Activated CD4-positive, alpha-beta T cell treated with anti-CD3 and anti-CD28 coated beads for 4 hours (primary cell): Measurements from ENCODE around the gene EVI5.
"Not testable (repeated sequence)": the region's sequence is repeated elsewhere in the genome, so short reads cannot be mapped to it uniquely, and the experiment has no call there.

Source experiments
- DNase-seq, 2 donors: peaks; one replicate each; pipeline ENCODE4 v3.0.0-alpha.2; 2020

EVI5 gene

GRCh38 chr1:92791487-92792066 lies 6.7 kb upstream of the EVI5 start:
- DNase-seq: no peak

DNA sequence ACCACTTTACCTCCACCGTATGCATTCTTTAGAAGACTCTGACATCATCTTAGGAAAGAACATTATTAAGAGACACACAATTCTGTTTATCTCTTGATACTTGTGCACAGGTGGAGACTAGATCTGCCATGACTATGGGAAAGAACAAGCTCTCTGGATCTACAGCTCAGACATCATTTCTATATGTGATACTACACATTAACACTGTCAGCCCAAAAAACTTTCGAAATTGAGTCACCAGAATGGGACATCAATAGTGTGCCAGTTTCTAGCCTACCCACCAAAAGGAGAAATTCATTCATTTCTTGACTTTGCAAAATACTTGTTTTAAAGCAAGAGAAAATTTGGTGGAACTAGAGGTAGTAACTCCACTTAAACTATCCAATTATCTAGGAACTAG lies 6.0 kb upstream of the EVI5 start:
- no peak for DNase-seq

- no peak for DNase-seq
Observed at GRCh38 chr1:92790081-92790480, 5.2 kb upstream of the EVI5 start.

DNA sequence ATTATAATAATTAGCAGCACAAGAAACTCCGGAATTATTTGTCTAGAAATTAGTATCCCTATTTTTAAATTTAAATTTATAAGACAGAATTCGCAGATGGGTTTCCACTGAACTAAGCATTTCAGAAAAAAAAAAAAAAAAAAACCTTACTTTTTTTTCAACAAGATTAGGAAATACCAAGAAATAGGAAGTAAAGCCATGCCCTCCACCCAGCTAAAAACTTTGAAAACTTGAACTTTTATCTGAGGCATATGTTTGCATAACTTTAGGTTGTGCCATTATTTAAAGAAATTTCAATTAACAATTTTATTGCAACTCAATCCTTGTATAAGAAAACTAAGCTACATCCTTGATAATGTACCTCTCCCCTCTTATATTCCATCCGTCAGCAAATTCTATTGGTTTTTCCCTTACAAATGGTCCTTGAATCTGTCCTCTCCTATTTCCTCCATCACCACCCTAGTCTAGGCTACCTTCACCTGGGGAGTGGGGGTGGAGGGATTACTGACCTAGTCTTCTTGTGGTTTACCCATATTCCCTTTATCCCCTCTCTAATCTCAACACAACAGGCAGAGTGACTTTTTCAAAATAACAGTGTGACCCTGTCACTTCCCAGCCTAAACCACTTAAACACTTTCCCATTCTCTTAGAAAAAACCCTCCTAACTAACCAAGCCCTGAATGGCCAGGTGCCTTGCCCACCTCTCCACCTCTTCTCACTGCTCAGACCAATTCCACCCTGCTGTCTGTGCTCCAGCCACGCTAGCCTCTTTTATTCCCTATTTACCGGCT lies 1.4 kb upstream of the EVI5 start:
- DNase-seq: no peak

DNA sequence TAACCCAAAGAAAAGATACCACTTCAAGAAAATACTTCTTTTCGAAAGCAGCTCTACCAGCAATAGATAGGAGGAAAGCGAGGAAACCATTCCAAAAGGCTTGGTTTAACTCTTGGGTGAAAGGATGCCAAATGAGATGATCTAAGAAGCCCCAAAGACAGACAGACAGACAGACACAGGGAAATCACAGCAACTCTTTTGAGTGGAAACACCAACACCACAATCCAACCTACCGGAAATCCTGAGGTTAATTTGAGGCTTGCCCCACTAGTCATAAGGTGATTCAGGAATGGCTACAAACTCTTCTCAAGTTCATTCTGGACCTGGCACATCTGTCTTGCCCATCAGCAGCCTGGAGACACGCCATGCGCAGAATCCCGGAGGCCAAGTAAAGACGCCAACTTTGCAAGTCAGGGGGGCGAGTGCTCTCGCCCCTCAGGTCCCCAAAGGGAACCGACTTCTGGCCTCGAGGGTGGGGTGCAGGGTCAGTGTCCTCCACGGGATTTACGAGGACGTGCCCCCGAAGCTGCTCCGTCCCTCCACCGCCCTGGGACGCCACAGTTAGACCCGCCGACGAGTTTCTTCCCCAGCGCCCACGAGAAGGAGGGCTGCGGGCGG lies 778 bp downstream of the EVI5 start:
- DNase-seq: peak; percentile 11 to 16

GRCh38 chr1:92783550-92783949 lies 1.4 kb downstream of the EVI5 start:
- DNase-seq: not testable (repeated sequence)

- DNase-seq: no peak
Observed at GRCh38 chr1:92778376-92778775, 6.5 kb downstream of the EVI5 start.

GRCh38 chr1:92774407-92774806 lies 10.5 kb downstream of the EVI5 start:
- DNase-seq: no peak

DNA sequence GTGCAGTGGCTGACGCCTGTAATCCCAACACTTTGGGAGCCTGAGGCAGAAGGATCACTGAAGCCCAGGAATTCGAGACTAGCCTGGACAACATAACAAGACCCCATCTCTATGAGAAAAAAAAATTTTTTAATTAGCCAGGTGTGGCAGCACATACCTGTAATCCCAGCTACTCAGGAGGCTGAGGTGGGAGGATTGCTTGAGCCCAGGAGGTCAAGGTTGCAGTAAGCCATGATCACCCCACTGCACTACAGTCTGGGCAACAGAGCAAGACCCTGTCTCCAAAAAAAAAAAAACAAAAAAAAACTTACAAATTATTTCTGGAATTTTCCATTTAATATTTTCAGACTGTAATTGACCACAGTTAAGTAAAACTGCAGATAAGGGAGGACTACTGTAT lies 11.2 kb downstream of the EVI5 start:
- DNase-seq: not testable (repeated sequence)

GRCh38 chr1:92769856-92770255 lies 15.1 kb downstream of the EVI5 start:
- no peak for DNase-seq

DNA sequence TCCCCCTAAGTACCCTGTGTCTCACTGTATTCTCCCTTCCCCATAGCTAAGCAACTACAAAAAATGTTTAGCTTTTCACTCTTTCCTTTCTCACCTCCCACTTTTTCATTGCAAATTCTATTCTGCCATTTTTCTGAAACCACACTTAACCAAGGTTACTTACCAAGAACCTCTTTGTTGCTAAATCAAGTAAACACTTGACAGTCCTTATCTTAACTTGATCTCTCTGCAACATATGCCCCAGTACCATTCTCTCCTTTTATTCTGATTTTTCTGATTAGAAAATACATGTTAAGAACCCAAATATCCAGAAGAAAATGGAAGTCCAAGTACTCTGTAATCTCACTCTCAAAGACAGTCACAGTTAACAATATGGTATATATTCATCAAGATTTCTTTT lies 16.0 kb downstream of the EVI5 start:
- no peak for DNase-seq

DNA sequence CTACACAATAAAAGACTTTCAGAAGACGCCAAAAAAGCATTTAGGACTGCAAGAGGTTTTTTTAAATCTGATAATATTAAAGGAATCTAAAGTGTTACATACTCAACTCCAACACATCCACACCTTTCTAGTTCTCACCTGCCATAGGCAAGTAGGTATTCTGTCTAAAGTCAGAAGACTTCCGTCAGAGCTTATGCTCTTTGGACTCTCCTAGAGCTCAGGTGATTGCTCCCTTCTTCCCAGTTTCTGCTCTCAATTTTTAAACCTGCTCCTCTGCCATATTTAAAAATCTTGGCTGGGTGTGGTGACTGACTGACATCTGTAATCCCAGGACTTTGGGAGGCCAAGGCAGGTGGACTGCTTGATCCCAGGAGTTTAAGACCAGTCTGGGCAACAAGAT lies 16.6 kb downstream of the EVI5 start:
- no peak for DNase-seq

DNA sequence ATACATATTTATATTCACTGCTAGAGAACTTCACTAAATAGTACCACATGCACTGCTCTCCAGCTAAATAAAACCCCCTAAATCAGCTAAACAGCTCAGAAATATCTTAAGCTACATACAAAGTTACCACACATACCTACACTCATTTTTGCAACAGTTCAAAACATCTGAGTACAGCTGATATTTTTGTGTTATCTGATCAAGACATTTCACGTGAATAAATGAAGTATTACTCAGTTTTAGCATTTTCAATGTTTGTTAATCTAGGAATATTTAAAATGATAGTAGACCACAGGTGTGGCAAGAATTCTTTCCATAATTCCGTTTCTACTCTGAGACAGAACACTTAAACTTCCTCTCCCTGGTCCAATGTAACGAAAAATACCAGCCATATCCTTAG lies 20.8 kb downstream of the EVI5 start:
- no peak for DNase-seq

DNA sequence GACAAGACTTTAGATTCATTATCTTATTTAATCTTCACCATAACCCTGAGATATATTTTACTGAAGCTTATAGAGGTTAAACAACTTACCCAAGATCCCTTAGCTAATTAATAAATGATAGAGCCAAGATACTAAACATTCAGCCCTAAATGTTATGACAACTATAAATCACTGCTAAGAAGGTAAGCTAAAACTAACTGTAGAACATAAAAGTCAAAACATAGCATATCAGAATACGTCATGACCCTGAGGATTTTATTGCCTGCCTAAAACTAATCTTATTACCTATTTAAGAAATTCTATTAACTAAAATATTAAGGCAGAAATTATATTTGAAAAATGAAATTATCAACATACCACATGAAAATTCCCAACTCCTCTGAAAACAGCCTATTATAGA lies 22.6 kb downstream of the EVI5 start:
- DNase-seq: no peak

DNA sequence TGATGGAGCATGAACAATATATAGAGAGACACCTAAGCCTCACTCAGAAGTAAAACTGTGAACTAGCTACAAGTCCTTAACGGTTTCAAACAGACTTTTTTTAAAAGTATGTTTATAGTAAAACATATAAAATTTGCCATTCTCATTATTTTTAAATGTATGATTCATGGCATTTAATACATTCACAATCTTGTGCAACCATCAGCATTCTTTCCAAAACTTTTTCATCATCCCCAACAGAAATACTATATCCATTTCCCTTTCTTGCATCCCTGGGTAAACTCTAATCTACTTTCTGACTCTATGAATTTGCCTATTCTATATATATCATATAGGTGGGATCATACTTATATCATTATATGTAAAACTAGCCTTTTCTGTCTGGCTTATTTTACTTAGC lies 25.5 kb downstream of the EVI5 start:
- DNase-seq: no peak

DNA sequence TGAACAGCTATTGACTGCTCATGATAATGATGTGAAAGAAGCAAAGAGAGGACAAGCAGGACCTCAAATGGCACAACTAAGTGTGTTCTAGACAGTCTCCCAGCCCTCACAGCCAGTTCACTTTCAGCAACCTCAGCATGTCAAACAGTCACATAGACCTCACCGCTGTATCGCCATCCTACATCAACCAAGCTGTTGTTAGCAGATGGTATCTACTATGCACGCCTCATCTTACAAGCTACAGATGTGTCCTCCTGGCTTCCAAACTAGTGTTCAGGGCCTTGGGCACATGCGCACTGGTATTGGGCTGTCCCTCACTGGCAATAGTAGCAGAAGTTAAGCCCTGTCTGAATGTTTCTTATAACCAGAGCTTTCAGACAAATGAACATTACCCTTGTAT lies 28.4 kb downstream of the EVI5 start:
- no peak for DNase-seq

DNA sequence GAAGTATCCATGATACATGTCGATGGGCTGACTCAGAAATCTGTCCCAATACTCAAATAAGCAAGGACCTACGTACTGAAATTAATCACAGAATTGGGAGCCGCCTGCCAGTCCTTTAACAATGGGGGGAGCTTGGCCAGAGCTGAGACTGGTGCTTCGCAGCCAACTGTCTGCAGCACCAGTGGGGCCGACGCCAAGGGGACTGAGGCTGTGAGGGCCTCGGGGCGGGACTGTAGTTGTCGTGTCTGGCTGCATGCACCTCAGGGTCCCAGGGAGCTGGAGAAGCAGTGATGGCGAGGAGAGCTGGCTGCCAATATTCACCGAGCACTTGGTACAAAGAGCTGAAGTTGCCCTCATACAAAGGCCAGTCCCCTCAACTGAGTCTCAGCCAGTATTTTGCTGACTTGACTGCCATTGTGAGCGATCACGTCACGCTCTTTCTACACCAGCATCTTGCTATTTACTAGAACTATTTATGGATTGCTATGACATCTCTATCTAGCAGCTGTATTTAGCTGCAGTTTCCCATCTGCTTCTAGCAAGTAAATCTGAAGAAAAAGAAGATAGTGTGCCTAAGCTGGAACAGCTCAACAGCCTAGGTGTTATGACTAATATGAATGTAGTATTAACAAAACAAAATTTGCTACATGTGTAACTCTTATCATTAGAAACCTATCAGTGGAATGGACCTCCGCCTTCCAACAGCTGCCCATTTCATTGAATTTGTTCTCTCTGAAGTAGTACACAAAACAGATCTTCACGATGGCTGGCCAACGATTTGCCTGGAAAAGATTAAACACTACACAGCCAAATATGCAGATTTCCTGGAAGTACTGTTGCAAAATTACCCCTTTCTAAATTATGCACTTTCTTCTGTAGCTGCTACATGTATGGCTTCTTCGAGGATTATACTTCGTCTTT lies 29.1 kb downstream of the EVI5 start:
- no peak for DNase-seq

GRCh38 chr1:92754719-92755050 lies 30.2 kb downstream of the EVI5 start:
- DNase-seq: no peak

GRCh38 chr1:92754000-92754718 lies 30.7 kb downstream of the EVI5 start:
- no peak for DNase-seq

GRCh38 chr1:92752719-92753118 lies 32.2 kb downstream of the EVI5 start:
- no peak for DNase-seq

DNA sequence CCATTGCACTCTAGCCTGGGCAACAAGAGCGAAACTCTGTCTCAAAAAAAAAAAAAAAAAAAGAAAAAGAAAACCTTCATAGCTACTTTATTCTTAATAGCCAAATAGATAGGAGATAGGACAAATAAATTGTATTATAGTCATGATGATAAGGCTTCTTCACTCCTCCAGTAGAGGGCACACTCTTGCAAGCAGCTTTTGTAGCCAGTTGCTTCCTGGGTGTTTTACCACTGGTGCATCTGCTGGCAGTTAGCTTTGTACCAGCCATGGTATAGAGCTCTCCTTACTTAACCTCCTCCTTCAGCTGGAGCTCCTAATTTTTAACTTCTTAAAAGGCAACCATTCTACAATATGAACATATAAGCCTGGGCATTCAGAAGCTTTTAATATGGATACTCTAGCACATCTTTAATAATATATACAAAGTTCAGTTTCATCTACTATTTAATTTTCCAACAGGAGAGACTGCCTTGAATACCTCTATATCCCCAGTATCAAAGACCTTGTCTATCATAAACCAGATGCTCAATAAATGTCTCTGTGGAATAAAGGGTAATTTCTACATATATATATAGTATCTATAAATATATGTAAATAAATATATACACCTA lies 35.8 kb downstream of the EVI5 start:
- peak; percentile 19 to 28 for DNase-seq

DNA sequence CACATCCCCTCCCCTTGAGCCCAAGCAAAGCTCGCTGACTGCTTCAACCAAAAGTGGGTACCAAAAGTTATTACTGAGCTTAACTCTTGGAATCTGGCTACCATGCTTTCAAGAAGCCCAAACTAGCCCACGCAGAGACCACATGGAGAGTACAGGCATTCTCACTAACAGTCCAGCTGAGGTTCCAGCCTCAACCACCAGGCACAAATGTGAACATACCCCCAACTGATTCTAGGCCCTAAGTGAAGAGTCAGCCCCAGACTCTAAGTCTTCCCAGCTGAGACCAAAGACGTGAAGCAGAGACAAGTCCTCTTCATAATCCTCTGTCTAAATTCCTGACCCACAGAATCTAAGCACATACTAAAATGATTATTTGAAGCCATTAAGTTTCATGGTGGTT lies 36.8 kb downstream of the EVI5 start:
- DNase-seq: no peak
